ENCODE results near the gene EPYC. TPM values are rescaled to one million over a fixed set of nuclear protein-coding genes. Genes with fewer than 3 reads are reported as not detected.

EPYC gene
- total and polyA plus RNA-seq, 10 of the 15 experiments (the other 5 are each of a cell fraction or from before 2014, with no cell fraction given): not detected

DNA sequence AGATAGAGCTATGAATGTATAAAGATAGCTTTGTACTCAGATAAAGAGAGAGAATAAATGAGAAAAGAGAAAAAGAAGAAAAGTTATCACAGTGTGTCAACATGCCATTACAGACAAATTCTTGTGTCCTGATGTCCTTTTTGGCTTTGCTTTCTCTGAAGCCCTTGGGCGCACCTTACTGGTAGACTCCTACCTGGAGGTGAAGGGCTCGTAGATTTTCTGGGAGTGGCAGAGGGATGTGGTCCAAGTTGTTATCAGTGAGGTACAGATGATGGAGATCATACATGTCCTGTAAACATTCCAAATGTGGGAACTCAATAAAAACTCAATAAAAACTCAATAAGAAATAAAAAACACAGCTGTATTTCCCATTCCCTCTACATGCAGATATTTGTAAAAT, 34.9 kb downstream of the EPYC start:
- in situ Hi-C loops (cut with MboI): no loop called here
- no peak overlapping the region for H3K4me3 ChIP-seq
- TF ChIP-seq NFXL1 (IDR thresholded peaks at IDR 0.05; ENCODE audit: borderline replicate concordance) (no peak), BMI1 (IDR thresholded peaks at IDR 0.05; ENCODE audit: borderline replicate concordance) (no peak), HDGF (IDR thresholded peaks at IDR 0.05) (no peak), CHD4 (IDR thresholded peaks at IDR 0.05) (no peak), ZZZ3 (IDR thresholded peaks at IDR 0.05; ENCODE audit: control insufficient read depth, insufficient read length, low read depth) (no peak), POLR2AphosphoS5 (IDR thresholded peaks at IDR 0.05; ENCODE audit: low read length) (no peak), TCF3 (IDR thresholded peaks at IDR 0.05; ENCODE audit: borderline replicate concordance, insufficient read depth, low read depth, low read length) (no peak), CEBPB (IDR thresholded peaks at IDR 0.05; ENCODE audit: borderline replicate concordance in 1 of 2, low read depth in 2 of 2, low read length in 2 of 2) (no peak), ZNF384 (IDR thresholded peaks at IDR 0.05; ENCODE audit: borderline replicate concordance, low read depth, low read length) (no peak), EED (IDR thresholded peaks at IDR 0.05; ENCODE audit: low read depth) (no peak), SMARCA5 (IDR thresholded peaks at IDR 0.05) (no peak), TCF7 (IDR thresholded peaks at IDR 0.05; ENCODE audit: borderline replicate concordance) (no peak), DPF2 (IDR thresholded peaks at IDR 0.05) (no peak), CHD1 (IDR thresholded peaks at IDR 0.05; ENCODE audit: low read depth, low read length) (no peak), JUND (IDR thresholded peaks at IDR 0.05; ENCODE audit: low read depth, low read length) (no peak)
- TF ChIP-seq, protein P1, sequence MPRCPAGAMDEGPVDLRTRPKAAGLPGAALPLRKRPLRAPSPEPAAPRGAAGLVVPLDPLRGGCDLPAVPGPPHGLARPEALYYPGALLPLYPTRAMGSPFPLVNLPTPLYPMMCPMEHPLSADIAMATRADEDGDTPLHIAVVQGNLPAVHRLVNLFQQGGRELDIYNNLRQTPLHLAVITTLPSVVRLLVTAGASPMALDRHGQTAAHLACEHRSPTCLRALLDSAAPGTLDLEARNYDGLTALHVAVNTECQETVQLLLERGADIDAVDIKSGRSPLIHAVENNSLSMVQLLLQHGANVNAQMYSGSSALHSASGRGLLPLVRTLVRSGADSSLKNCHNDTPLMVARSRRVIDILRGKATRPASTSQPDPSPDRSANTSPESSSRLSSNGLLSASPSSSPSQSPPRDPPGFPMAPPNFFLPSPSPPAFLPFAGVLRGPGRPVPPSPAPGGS (IDR thresholded peaks at IDR 0.05; ENCODE audit: borderline replicate concordance, insufficient read depth, low read depth, low read length, poor library complexity, severe bottlenecking): no peak
- TF ChIP-seq, protein P2, sequence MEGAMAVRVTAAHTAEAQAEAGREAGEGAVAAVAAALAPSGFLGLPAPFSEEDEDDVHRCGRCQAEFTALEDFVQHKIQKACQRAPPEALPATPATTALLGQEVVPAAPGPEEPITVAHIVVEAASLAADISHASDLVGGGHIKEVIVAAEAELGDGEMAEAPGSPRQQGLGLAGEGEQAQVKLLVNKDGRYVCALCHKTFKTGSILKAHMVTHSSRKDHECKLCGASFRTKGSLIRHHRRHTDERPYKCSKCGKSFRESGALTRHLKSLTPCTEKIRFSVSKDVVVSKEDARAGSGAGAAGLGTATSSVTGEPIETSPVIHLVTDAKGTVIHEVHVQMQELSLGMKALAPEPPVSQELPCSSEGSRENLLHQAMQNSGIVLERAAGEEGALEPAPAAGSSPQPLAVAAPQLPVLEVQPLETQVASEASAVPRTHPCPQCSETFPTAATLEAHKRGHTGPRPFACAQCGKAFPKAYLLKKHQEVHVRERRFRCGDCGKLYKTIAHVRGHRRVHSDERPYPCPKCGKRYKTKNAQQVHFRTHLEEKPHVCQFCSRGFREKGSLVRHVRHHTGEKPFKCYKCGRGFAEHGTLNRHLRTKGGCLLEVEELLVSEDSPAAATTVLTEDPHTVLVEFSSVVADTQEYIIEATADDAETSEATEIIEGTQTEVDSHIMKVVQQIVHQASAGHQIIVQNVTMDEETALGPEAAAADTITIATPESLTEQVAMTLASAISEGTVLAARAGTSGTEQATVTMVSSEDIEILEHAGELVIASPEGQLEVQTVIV (IDR thresholded peaks at IDR 0.05; ENCODE audit: borderline replicate concordance, partially characterized antibody): no peak
- TF ChIP-seq, protein P3, sequence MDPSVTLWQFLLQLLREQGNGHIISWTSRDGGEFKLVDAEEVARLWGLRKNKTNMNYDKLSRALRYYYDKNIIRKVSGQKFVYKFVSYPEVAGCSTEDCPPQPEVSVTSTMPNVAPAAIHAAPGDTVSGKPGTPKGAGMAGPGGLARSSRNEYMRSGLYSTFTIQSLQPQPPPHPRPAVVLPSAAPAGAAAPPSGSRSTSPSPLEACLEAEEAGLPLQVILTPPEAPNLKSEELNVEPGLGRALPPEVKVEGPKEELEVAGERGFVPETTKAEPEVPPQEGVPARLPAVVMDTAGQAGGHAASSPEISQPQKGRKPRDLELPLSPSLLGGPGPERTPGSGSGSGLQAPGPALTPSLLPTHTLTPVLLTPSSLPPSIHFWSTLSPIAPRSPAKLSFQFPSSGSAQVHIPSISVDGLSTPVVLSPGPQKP (IDR thresholded peaks at IDR 0.05; ENCODE audit: low read depth, low read length): no peak
- TF ChIP-seq, protein P4, sequence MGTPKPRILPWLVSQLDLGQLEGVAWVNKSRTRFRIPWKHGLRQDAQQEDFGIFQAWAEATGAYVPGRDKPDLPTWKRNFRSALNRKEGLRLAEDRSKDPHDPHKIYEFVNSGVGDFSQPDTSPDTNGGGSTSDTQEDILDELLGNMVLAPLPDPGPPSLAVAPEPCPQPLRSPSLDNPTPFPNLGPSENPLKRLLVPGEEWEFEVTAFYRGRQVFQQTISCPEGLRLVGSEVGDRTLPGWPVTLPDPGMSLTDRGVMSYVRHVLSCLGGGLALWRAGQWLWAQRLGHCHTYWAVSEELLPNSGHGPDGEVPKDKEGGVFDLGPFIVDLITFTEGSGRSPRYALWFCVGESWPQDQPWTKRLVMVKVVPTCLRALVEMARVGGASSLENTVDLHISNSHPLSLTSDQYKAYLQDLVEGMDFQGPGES (IDR thresholded peaks at IDR 0.05): no peak
- TF ChIP-seq, protein P5, sequence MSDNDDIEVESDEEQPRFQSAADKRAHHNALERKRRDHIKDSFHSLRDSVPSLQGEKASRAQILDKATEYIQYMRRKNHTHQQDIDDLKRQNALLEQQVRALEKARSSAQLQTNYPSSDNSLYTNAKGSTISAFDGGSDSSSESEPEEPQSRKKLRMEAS (IDR thresholded peaks at IDR 0.05; ENCODE audit: low read depth, low read length): no peak
- H2AFZ ChIP-seq (ENCODE audit: control insufficient read depth, low read depth, low read length): no peak overlapping the region
- WGBS (ENCODE audit: insufficient coverage, insufficient replicate concordance, low lambda C conversion rate, missing lambda C conversion rate): 4% methylated on average over 2 of the region's 2 CpGs
- ChIA-PET SMC1A (ENCODE audit: uncharacterized antibody, unreplicated experiment) (interaction anchor here (1.3 to 1.5 kb wide), 2 partner anchors 9 to 20 kb away, joined by 3 read pairs; no protein-coding TSS in a partner anchor), RAD21 (ENCODE audit: unreplicated experiment) (no interaction called here), POLR2A (interaction anchor here (0.6 to 0.7 kb wide), 2 partner anchors 138 to 1956 kb away, joined by 3 read pairs; no protein-coding TSS in a partner anchor), CTCF (interaction anchor here (0.8 to 2.9 kb wide), 7 partner anchors 8 to 360 kb away, joined by 3 to 12 read pairs (median 5); no protein-coding TSS in a partner anchor)
- no peak for DNase-seq (ENCODE audit: low read depth, low spot score)
- H3K4me1 ChIP-seq (ENCODE audit: control insufficient read depth, insufficient read depth, low read length): no peaks in the 10 kb centered on the region
- no peak overlapping the region for H3K4me2 ChIP-seq (ENCODE audit: control insufficient read depth, insufficient read depth)
- no peak overlapping the region for H3K27ac ChIP-seq (ENCODE audit: control insufficient read depth, insufficient read depth)
- intact Hi-C loops (cut with micrococcal nuclease; ENCODE audit: unreplicated experiment): no loop called here
- no peaks in the 10 kb centered on the region for H3K36me3 ChIP-seq (ENCODE audit: control insufficient read depth in 2 of 2, insufficient read depth in 2 of 2, low read length in 1 of 2)
- H3K9me3 ChIP-seq (replicated peaks; ENCODE audit: control insufficient read depth, insufficient read depth, low read length): no peaks in the 10 kb centered on the region
- no peaks in the 10 kb centered on the region for H3K27me3 ChIP-seq (replicated peaks in 1 of 2; ENCODE audit: control insufficient read depth in 2 of 2, insufficient read depth in 2 of 2, low read length in 1 of 2)
- H4K20me1 ChIP-seq (ENCODE audit: control insufficient read depth, insufficient read depth): no peaks in the 10 kb centered on the region
- FAIRE-seq: no peak
- no peak overlapping the region for H3K9ac ChIP-seq (ENCODE audit: control insufficient read depth, insufficient read depth, low read length)
- H3K79me2 ChIP-seq (ENCODE audit: control insufficient read depth, insufficient read depth, low read length): no peaks in the 10 kb centered on the region
- no TSS peak for BruUV-seq (replicated peaks)
- ATAC-seq: no peak
